T-helper 2 cell treated with Interferon-gamma antibody and Interleukin-4, amounts not matched to agents 5 μg/mL and 100 μg/mL, for 36 hours (primary cell): ENCODE measurements around the gene SULT2B1.
"Not testable (repeated sequence)": the region's sequence is repeated elsewhere in the genome, so short reads cannot be mapped to it uniquely, and the experiment has no call there.

Experiments used
- DNase-seq: peaks from one replicate; pipeline ENCODE4 v3.0.0; 2021; ENCODE audit warnings: low spot score
- H3K27ac Mint-ChIP-seq: one replicate; pipeline ENCODE4 v1.8.0; 2021; ENCODE audit warnings: mild to moderate bottlenecking, mixed read lengths
- H3K27me3 Mint-ChIP-seq: one replicate; pipeline ENCODE4 v1.8.0; 2021; ENCODE audit warnings: low read depth, mixed read lengths
- H3K36me3 Mint-ChIP-seq: one replicate; pipeline ENCODE4 v1.8.0; 2021; ENCODE audit warnings: low read depth, mixed read lengths
- H3K4me1 Mint-ChIP-seq: one replicate; pipeline ENCODE4 v1.8.0; 2021; ENCODE audit warnings: low read depth, mixed read lengths
- H3K4me3 Mint-ChIP-seq: one replicate; pipeline ENCODE4 v1.8.0; 2022; ENCODE audit warnings: mild to moderate bottlenecking, moderate library complexity, mixed read lengths
- H3K9me3 Mint-ChIP-seq: one replicate; pipeline ENCODE4 v1.8.0; 2021; ENCODE audit warnings: mixed read lengths

Gene SULT2B1

DNA sequence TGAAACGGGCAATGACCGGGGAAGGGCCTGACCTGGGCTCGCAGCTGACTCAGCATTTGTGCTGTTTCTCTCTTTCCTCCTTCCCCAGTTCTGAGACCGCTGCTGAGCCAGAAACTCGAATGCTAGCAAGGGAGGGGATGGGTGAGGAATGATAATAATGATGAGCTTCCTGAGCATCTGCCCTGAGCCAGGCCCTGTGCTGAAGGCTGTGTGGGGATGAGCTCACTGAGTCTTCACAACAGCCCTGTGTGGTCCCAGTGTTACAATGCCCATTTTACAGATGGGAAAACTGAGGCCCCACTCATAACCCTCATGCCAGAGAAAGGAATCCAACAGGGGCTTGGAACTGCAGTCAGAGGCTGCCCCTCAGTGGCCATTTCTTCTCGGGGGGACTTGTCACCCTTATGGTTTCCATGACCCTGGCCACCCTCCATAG, 8.1 kb downstream of the SULT2B1 start:
- no peak overlapping the region for H3K4me3 Mint-ChIP-seq
- H3K9me3 Mint-ChIP-seq: no peaks in the 10 kb centered on the region
- H3K27me3 Mint-ChIP-seq: peaks cover 5% of the 10 kb centered on the region
- no peaks in the 10 kb centered on the region for H3K4me1 Mint-ChIP-seq
- no peak for DNase-seq
- no peaks in the 10 kb centered on the region for H3K36me3 Mint-ChIP-seq
- H3K27ac Mint-ChIP-seq: no peak overlapping the region

DNA sequence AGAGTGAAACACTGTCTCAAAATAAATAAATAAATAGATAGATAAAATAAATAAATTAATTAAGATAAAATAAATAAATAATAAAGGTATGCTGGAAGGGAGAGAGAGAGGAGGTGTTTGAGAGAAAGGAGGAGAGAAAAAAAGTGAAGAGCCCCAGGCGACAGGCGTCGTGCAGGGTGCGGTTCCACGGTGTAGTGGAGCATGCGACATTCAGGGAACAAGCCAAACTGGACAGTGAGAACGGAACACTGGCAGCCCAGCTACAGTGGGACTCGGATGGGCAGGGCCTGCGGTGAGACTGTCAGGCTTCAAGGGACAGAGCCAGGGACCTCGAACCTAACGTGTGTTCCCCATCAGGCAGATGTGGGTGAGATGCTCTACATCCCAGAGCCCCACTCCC, 9.4 kb downstream of the SULT2B1 start:
- Mint-ChIP-seq H3K4me3 (no peak overlapping the region), H3K27ac (no peak overlapping the region), H3K4me1 (no peaks in the 10 kb centered on the region), H3K36me3 (no peaks in the 10 kb centered on the region), H3K27me3 (peaks cover 5% of the 10 kb centered on the region), H3K9me3 (no peaks in the 10 kb centered on the region)
- no peak for DNase-seq

DNA sequence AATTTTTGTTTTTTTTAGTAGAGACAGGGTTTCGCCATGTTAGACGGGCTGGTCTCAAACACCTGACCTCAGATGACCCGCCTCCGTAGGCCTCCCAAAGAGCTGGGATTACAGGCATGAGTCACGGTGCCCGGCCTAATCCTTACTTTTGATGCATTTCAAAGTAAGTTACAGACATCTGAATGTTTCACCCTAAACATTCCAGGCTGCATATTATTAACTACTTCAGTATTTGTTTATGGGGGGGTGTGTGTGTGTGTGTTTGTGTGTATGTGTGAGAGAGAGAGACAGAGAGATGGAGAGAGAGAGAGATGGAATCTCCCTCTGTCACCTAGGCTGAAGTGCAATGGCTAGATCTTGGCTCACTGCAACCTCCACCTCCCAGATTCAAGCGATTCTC, 13.1 kb downstream of the SULT2B1 start:
- no peak overlapping the region for H3K4me3 Mint-ChIP-seq
- no peaks in the 10 kb centered on the region for H3K9me3 Mint-ChIP-seq
- no peaks in the 10 kb centered on the region for H3K27me3 Mint-ChIP-seq
- H3K4me1 Mint-ChIP-seq: no peaks in the 10 kb centered on the region
- DNase-seq: no peak
- no peak overlapping the region for H3K27ac Mint-ChIP-seq
- no peaks in the 10 kb centered on the region for H3K36me3 Mint-ChIP-seq

GRCh38 chr19:48568345-48568886, 16.4 kb downstream of the SULT2B1 start:
- Mint-ChIP-seq H3K27me3 (peaks cover 3% of the 10 kb centered on the region), H3K4me1 (no peaks in the 10 kb centered on the region), H3K4me3 (no peak overlapping the region), H3K9me3 (no peaks in the 10 kb centered on the region), H3K36me3 (no peaks in the 10 kb centered on the region), H3K27ac (no peak overlapping the region)
- DNase-seq: no peak

- no peak overlapping the region for H3K4me3 Mint-ChIP-seq
- no peak for DNase-seq
- H3K27ac Mint-ChIP-seq: no peak overlapping the region
- H3K4me1 Mint-ChIP-seq: no peaks in the 10 kb centered on the region
- H3K36me3 Mint-ChIP-seq: no peaks in the 10 kb centered on the region
- H3K9me3 Mint-ChIP-seq: no peaks in the 10 kb centered on the region
- peaks cover 3% of the 10 kb centered on the region for H3K27me3 Mint-ChIP-seq
Observed at GRCh38 chr19:48569814-48570213, 17.8 kb downstream of the SULT2B1 start.

GRCh38 chr19:48571378-48572162, 19.6 kb downstream of the SULT2B1 start:
- DNase-seq: no peak

DNA sequence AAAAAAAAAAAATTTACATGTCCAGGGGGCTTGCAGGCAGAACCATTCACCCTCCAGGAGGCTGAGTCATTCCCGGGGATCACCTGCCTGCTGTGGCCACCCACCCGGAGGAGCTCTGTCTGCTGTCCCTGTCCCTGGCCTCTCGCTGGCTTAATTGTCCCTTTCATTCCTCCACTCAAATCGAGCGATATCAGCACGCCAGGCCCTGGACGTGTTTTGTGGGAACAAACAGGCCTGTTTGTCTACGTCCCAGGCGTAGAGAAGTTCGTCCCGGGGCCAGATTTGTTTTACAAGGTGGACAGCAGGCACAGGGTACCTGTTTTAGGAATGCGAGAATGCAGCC, 21.2 kb downstream of the SULT2B1 start:
- Mint-ChIP-seq H3K36me3 (no peaks in the 10 kb centered on the region), H3K9me3 (no peaks in the 10 kb centered on the region), H3K27me3 (peaks cover 3% of the 10 kb centered on the region), H3K4me1 (no peaks in the 10 kb centered on the region), H3K4me3 (no peak overlapping the region), H3K27ac (no peak overlapping the region)
- no peak for DNase-seq

More at GRCh38 chr19:48571378-48572162, 19.6 kb downstream of the SULT2B1 start:
- peaks cover 3% of the 10 kb centered on the region for H3K27me3 Mint-ChIP-seq
- H3K4me3 Mint-ChIP-seq: no peak overlapping the region
- no peaks in the 10 kb centered on the region for H3K4me1 Mint-ChIP-seq
- no peaks in the 10 kb centered on the region for H3K9me3 Mint-ChIP-seq
- no peak overlapping the region for H3K27ac Mint-ChIP-seq
- H3K36me3 Mint-ChIP-seq: no peaks in the 10 kb centered on the region

DNA sequence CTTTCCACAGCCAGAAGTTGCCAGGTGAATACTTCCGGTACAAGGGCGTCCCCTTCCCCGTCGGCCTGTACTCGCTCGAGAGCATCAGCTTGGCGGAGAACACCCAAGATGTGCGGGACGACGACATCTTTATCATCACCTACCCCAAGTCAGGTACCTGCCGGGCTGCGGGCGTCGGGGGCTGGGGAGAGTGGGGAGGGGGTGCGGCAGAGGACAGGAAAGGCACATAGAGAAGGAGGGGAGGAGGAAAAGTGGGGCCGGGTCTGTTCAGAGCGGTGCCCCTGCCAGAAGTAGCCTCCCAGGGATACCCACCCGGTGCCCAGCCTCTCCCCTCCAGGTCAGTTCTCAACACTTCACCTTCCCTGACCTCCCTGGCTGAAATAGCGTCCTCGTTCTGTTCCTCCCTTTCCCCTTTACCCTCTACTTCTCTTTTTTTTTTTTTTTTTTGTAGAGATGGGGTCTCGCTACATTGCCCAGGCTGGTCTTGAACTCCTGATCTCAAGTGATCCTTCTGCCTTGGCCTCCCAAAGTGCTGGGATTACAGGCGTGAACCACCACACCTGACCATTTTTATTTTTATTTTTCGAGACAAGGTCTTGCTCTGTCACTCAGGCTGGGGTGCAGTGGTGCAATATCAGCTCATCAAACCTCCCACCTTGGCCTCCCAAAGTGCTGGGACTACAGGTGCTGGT, 24.1 kb downstream of the SULT2B1 start:
- H3K4me3 Mint-ChIP-seq: no peak overlapping the region
- H3K36me3 Mint-ChIP-seq: no peaks in the 10 kb centered on the region
- peaks cover 3% of the 10 kb centered on the region for H3K27me3 Mint-ChIP-seq
- no peaks in the 10 kb centered on the region for H3K9me3 Mint-ChIP-seq
- DNase-seq: no peak
- H3K4me1 Mint-ChIP-seq: no peaks in the 10 kb centered on the region
- no peak overlapping the region for H3K27ac Mint-ChIP-seq

DNA sequence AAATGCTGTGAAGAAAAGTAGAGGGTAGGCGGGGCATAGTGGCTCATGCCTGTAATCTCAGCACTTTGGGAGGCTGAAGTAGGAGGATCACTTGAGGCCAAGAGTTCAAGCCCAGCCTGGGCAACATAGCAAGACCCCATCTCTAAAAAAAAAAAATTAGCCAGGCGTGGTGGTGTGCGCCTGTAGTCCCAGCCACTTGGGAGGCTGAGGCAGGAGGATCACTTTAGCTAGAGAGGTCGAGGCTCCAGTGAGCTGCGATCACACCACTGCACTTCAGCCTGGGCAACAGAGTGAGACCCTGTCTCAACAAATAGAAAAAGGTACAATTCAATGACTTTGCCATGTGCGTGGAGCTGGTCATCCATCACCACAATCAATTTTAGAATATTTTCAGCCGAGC, 25.9 kb downstream of the SULT2B1 start:
- not testable (repeated sequence) for H3K27ac Mint-ChIP-seq, H3K4me3 Mint-ChIP-seq, DNase-seq, H3K36me3 Mint-ChIP-seq, H3K27me3 Mint-ChIP-seq, H3K9me3 Mint-ChIP-seq, H3K4me1 Mint-ChIP-seq

DNA sequence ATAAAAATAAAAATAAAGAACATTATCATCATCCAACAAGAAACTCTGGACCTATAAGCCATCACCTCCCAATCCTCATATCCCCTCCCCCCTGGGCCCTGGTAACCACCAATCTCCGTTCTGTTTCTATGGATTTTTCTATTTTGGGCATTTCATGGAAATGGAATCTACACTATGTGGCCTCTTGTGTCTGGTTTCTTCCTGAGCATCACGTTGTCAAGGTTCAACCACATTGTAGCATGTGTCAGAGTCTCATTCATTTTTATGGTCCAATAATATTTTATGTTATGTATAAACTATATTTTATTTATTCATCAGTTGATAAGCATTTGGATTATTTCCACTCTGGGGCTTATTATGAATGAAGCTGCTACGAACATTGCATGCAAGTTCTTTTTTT, 26.9 kb downstream of the SULT2B1 start:
- peaks cover under 1% of the 10 kb centered on the region for H3K4me1 Mint-ChIP-seq
- H3K36me3 Mint-ChIP-seq: no peaks in the 10 kb centered on the region
- no peaks in the 10 kb centered on the region for H3K9me3 Mint-ChIP-seq
- no peak for DNase-seq
- no peak overlapping the region for H3K27ac Mint-ChIP-seq
- H3K4me3 Mint-ChIP-seq: no peak overlapping the region
- H3K27me3 Mint-ChIP-seq: no peaks in the 10 kb centered on the region

DNA sequence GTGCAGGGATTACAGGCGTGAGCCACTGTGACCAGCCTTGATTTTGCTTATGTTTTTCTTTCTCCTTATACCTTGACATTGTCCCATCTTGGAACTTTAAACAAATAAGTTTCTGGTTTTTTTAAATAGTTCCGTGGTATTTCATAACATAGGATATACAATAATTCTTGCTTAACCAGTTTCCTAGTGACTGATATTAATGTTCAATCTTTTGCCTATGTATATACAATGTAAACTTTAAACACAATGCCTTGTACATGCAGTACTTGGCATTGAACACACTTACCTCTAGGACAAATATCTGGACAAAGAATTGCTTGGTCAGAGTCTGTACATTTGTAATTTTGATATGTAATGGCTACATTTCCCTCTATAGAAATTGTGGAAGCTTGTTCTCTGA, 30.2 kb downstream of the SULT2B1 start:
- no peak for DNase-seq
- Mint-ChIP-seq H3K27ac (no peak overlapping the region), H3K27me3 (no peaks in the 10 kb centered on the region), H3K4me1 (peaks cover 6% of the 10 kb centered on the region), H3K4me3 (no peak overlapping the region), H3K36me3 (peaks cover 2% of the 10 kb centered on the region), H3K9me3 (no peaks in the 10 kb centered on the region)

- H3K36me3 Mint-ChIP-seq: peaks cover 2% of the 10 kb centered on the region
- no peaks in the 10 kb centered on the region for H3K9me3 Mint-ChIP-seq
- peaks cover 3% of the 10 kb centered on the region for H3K27me3 Mint-ChIP-seq
- no peak for DNase-seq
- no peak overlapping the region for H3K27ac Mint-ChIP-seq
- peaks cover 18% of the 10 kb centered on the region for H3K4me1 Mint-ChIP-seq
- no peak overlapping the region for H3K4me3 Mint-ChIP-seq
Observed at GRCh38 chr19:48587387-48587786, 35.4 kb downstream of the SULT2B1 start.

GRCh38 chr19:48588670-48589401, 36.9 kb downstream of the SULT2B1 start:
- peak; percentile 86 for DNase-seq

GRCh38 chr19:48591021-48591420, 39.0 kb downstream of the SULT2B1 start:
- Mint-ChIP-seq H3K27ac (peak overlapping the region; percentile 20), H3K4me3 (no peak overlapping the region), H3K27me3 (peaks cover 3% of the 10 kb centered on the region), H3K4me1 (peaks cover 14% of the 10 kb centered on the region), H3K9me3 (no peaks in the 10 kb centered on the region), H3K36me3 (no peaks in the 10 kb centered on the region)
- DNase-seq: no peak

More at GRCh38 chr19:48588670-48589401, 36.9 kb downstream of the SULT2B1 start:
- Mint-ChIP-seq H3K9me3 (no peaks in the 10 kb centered on the region), H3K4me1 (peaks cover 18% of the 10 kb centered on the region), H3K27ac (peak overlapping the region; percentile 83), H3K4me3 (peak overlapping the region; percentile 73), H3K36me3 (peaks cover 2% of the 10 kb centered on the region), H3K27me3 (peaks cover 3% of the 10 kb centered on the region)
